ENCODE measurements around the gene MAP2K3. TPM values are rescaled to one million over a fixed set of nuclear protein-coding genes. Genes with fewer than 3 reads are reported as not detected.

Gene MAP2K3
- total RNA-seq, 1 donor from 2014 or later = 19.4 TPM

- Mint-ChIP-seq H3K27ac (ENCODE audit: unreplicated experiment) (no peak overlapping the region), H3K4me1 (peaks cover 4% of the 10 kb centered on the region), H3K4me3 (no peak overlapping the region), H3K27me3 (ENCODE audit: low read depth) (no peaks in the 10 kb centered on the region), H3K36me3 (ENCODE audit: low read depth) (no peaks in the 10 kb centered on the region), H3K9me3 (no peaks in the 10 kb centered on the region)
- no peak for TF ChIP-seq CTCF (conservative IDR thresholded peaks at IDR 0.05)
- DNase-seq (ENCODE audit: low read depth, low spot score) = no peak
Observed at GRCh38 chr17:21242026-21242697, 42.3 kb upstream of the MAP2K3 start.

- DNase-seq (ENCODE audit: low read depth, low spot score) = no peak
- Mint-ChIP-seq H3K36me3 (ENCODE audit: low read depth) (no peaks in the 10 kb centered on the region), H3K4me3 (no peak overlapping the region), H3K9me3 (no peaks in the 10 kb centered on the region), H3K27me3 (ENCODE audit: low read depth) (no peaks in the 10 kb centered on the region), H3K27ac (ENCODE audit: unreplicated experiment) (no peak overlapping the region), H3K4me1 (peaks cover 4% of the 10 kb centered on the region)
- TF ChIP-seq CTCF (conservative IDR thresholded peaks at IDR 0.05) = no peak
Observed at GRCh38 chr17:21242780-21243515, 41.6 kb upstream of the MAP2K3 start.

DNA sequence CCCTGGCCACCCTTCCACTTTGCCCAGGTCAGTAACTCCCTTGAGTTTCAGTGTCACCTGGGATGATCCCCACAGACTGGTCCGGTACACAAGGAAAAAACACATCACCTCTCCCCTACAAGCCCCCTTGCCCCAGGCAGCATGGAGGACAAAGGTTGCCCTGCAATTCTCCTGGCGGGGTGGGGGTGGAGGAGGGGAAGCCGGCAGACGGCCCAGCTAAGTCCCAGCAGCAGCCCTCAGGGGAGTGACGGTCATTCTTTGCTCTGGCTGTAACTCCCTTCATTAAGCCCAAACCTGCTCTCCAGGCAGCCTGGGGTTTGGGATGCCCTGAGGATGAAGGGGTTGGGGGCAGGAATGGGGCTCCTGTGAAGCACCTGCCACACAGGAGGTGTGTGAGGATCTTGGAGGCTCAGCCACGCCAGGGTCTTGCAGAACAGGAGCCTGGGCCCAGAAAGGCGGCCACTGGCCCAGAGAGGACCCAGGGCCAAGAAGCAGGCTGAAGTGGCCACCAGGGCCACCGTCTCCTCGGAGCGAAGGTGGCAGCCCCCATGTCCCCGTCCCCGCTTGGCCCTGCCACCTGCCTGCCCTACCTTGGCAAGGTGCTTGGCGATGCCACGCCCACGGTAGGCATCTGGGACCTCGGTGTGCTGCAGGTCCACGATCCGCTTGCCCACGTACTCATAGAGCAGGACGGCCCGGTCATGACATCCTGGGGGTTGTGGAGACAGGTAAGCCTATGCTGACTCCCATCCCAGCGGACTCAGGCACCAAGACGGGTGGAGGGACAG is 40.8 kb upstream of the MAP2K3 start:
- no peaks in the 10 kb centered on the region for H3K36me3 Mint-ChIP-seq (ENCODE audit: low read depth)
- H3K27ac Mint-ChIP-seq (ENCODE audit: unreplicated experiment) = no peak overlapping the region
- H3K9me3 Mint-ChIP-seq = no peaks in the 10 kb centered on the region
- no peak overlapping the region for H3K4me3 Mint-ChIP-seq
- DNase-seq (ENCODE audit: low read depth, low spot score) = no peak
- no peaks in the 10 kb centered on the region for H3K27me3 Mint-ChIP-seq (ENCODE audit: low read depth)
- TF ChIP-seq CTCF (conservative IDR thresholded peaks at IDR 0.05) = no peak
- H3K4me1 Mint-ChIP-seq = peaks cover 4% of the 10 kb centered on the region

DNA sequence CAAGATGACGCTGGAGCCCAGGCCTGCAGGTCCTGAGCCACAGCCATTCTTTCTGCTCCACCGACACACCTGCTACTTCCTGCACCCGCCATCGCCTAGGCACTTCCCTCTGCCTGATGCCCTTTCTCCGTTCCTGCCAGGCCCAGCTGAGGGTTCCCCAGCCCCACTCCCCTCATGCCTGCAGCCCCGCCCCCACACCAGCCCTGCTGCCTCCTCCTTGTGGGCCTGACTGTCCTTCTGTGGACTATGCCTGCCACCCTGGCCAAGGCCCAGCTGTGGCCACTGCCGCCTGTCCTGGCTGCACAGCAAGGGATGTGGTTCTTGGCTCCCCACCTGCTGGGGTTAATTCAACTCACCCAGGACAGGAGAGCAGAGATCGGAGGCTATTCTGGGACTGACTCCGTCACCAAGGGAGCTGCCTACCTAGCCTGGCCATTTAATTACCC is 38.8 kb upstream of the MAP2K3 start:
- no peak for DNase-seq (ENCODE audit: low read depth, low spot score)

More for the DNA sequence above, 38.8 kb upstream of the MAP2K3 start:
- H3K4me1 Mint-ChIP-seq = peaks cover 5% of the 10 kb centered on the region
- H3K4me3 Mint-ChIP-seq = no peak overlapping the region
- no peak overlapping the region for H3K27ac Mint-ChIP-seq (ENCODE audit: unreplicated experiment)
- no peaks in the 10 kb centered on the region for H3K27me3 Mint-ChIP-seq (ENCODE audit: low read depth)
- no peaks in the 10 kb centered on the region for H3K9me3 Mint-ChIP-seq
- no peak for TF ChIP-seq CTCF (conservative IDR thresholded peaks at IDR 0.05)
- H3K36me3 Mint-ChIP-seq (ENCODE audit: low read depth) = no peaks in the 10 kb centered on the region
